ENCODE data around the gene COL16A1. TPM values are rescaled to one million over a fixed set of nuclear protein-coding genes. Genes with fewer than 3 reads are reported as not detected.

COL16A1 gene
- total RNA-seq, 1 donor from 2014 or later = 90.7 TPM

- DNase-seq (ENCODE audit: extremely low spot score, unreplicated experiment) = no peak
- Mint-ChIP-seq H3K9me3 (ENCODE audit: unreplicated experiment) (no peaks in the 10 kb centered on the region), H3K27ac (ENCODE audit: unreplicated experiment) (no peak overlapping the region)
These were observed 46.6 kb downstream of the COL16A1 start for GRCh38 chr1:31657020-31657804.

GRCh38 chr1:31655756-31656155 lies 48.1 kb downstream of the COL16A1 start:
- DNase-seq (ENCODE audit: extremely low spot score, unreplicated experiment) = no peak
- Mint-ChIP-seq H3K9me3 (ENCODE audit: unreplicated experiment) (no peaks in the 10 kb centered on the region), H3K36me3 (ENCODE audit: unreplicated experiment) (peaks cover 6% of the 10 kb centered on the region), H3K27ac (ENCODE audit: unreplicated experiment) (no peak overlapping the region), H3K4me3 (ENCODE audit: unreplicated experiment) (no peak overlapping the region), H3K4me1 (ENCODE audit: unreplicated experiment) (no peaks in the 10 kb centered on the region), H3K27me3 (ENCODE audit: unreplicated experiment) (no peaks in the 10 kb centered on the region)
- TF ChIP-seq CTCF (IDR thresholded peaks at IDR 0.05) = no peak

More at GRCh38 chr1:31657020-31657804, 46.6 kb downstream of the COL16A1 start:
- peaks cover 6% of the 10 kb centered on the region for H3K36me3 Mint-ChIP-seq (ENCODE audit: unreplicated experiment)
- no peak overlapping the region for H3K4me3 Mint-ChIP-seq (ENCODE audit: unreplicated experiment)
- no peak for TF ChIP-seq CTCF (IDR thresholded peaks at IDR 0.05)
- H3K4me1 Mint-ChIP-seq (ENCODE audit: unreplicated experiment) = no peaks in the 10 kb centered on the region
- no peaks in the 10 kb centered on the region for H3K27me3 Mint-ChIP-seq (ENCODE audit: unreplicated experiment)

- Mint-ChIP-seq H3K36me3 (ENCODE audit: unreplicated experiment) (peaks cover 6% of the 10 kb centered on the region), H3K27me3 (ENCODE audit: unreplicated experiment) (no peaks in the 10 kb centered on the region), H3K9me3 (ENCODE audit: unreplicated experiment) (no peaks in the 10 kb centered on the region), H3K27ac (ENCODE audit: unreplicated experiment) (no peak overlapping the region), H3K4me3 (ENCODE audit: unreplicated experiment) (no peak overlapping the region), H3K4me1 (ENCODE audit: unreplicated experiment) (no peaks in the 10 kb centered on the region)
- TF ChIP-seq CTCF (IDR thresholded peaks at IDR 0.05) = no peak
- DNase-seq (ENCODE audit: extremely low spot score, unreplicated experiment) = no peak
These were observed 48.7 kb downstream of the COL16A1 start for GRCh38 chr1:31655104-31655503.

GRCh38 chr1:31654474-31654776 lies 49.4 kb downstream of the COL16A1 start:
- H3K36me3 Mint-ChIP-seq (ENCODE audit: unreplicated experiment) = peaks cover 6% of the 10 kb centered on the region
- no peak overlapping the region for H3K27ac Mint-ChIP-seq (ENCODE audit: unreplicated experiment)
- no peak for TF ChIP-seq CTCF (IDR thresholded peaks at IDR 0.05)

GRCh38 chr1:31653717-31654473 lies 49.9 kb downstream of the COL16A1 start:
- TF ChIP-seq CTCF (IDR thresholded peaks at IDR 0.05) = no peak
- Mint-ChIP-seq H3K36me3 (ENCODE audit: unreplicated experiment) (peaks cover 6% of the 10 kb centered on the region), H3K4me1 (ENCODE audit: unreplicated experiment) (no peaks in the 10 kb centered on the region), H3K4me3 (ENCODE audit: unreplicated experiment) (no peak overlapping the region), H3K27me3 (ENCODE audit: unreplicated experiment) (no peaks in the 10 kb centered on the region), H3K27ac (ENCODE audit: unreplicated experiment) (no peak overlapping the region), H3K9me3 (ENCODE audit: unreplicated experiment) (no peaks in the 10 kb centered on the region)
- no peak for DNase-seq (ENCODE audit: extremely low spot score, unreplicated experiment)

More at GRCh38 chr1:31654474-31654776, 49.4 kb downstream of the COL16A1 start:
- Mint-ChIP-seq H3K27me3 (ENCODE audit: unreplicated experiment) (no peaks in the 10 kb centered on the region), H3K4me1 (ENCODE audit: unreplicated experiment) (no peaks in the 10 kb centered on the region), H3K4me3 (ENCODE audit: unreplicated experiment) (no peak overlapping the region), H3K9me3 (ENCODE audit: unreplicated experiment) (no peaks in the 10 kb centered on the region)
- DNase-seq (ENCODE audit: extremely low spot score, unreplicated experiment) = no peak
